HG03558 (cell line): ENCODE results near the gene S100A12.
"Not testable (repeated sequence)": the region's sequence is repeated elsewhere in the genome, so short reads cannot be mapped to it uniquely, and the experiment has no call there.

ENCODE experiments used
- ATAC-seq: cut with Tn5 transposase; IDR thresholded peaks from one replicate; pipeline ENCODE4 v1.9.1; 2021; ENCODE audit warnings: moderate number of reproducible peaks; ENCODE audit not compliant: unreplicated experiment; ENCODE audit errors: extremely low read depth

Gene S100A12

GRCh38 chr1:153375511-153375910 lies at the start of gene S100A12:
S100A12 (minus strand) TSS chr1:153375621; CDS start chr1:153374592, 1,029 bp downstream.
- no peak for ATAC-seq

GRCh38 chr1:153422450-153423068 lies 47.1 kb upstream of the S100A12 start:
- no peak for ATAC-seq

- no peak for ATAC-seq
Observed at GRCh38 chr1:153420306-153420705, 44.9 kb upstream of the S100A12 start.

- not testable (repeated sequence) for ATAC-seq
Observed at GRCh38 chr1:153419436-153419793, 44.0 kb upstream of the S100A12 start.

- not testable (repeated sequence) for ATAC-seq
Observed at GRCh38 chr1:153418758-153419435, 43.5 kb upstream of the S100A12 start.

GRCh38 chr1:153417136-153417888 lies 41.9 kb upstream of the S100A12 start:
- no peak for ATAC-seq

- ATAC-seq: no peak
Observed at GRCh38 chr1:153415850-153416570, 40.6 kb upstream of the S100A12 start, which contains the start of gene S100A7A. S100A7A (plus strand) TSS chr1:153416520; CDS start chr1:153418083, 1,563 bp downstream.

- not testable (repeated sequence) for ATAC-seq
Observed at GRCh38 chr1:153413961-153414360, 38.5 kb upstream of the S100A12 start.

- ATAC-seq: not testable (repeated sequence)
Observed at GRCh38 chr1:153407274-153407673, 31.9 kb upstream of the S100A12 start.

GRCh38 chr1:153405825-153406599 lies 30.6 kb upstream of the S100A12 start:
- not testable (repeated sequence) for ATAC-seq

GRCh38 chr1:153404768-153405167 lies 29.3 kb upstream of the S100A12 start:
- ATAC-seq: no peak

- ATAC-seq: no peak
Observed at GRCh38 chr1:153404086-153404635, 28.7 kb upstream of the S100A12 start.

GRCh38 chr1:153403421-153404085 lies 28.1 kb upstream of the S100A12 start:
- ATAC-seq: no peak

GRCh38 chr1:153402226-153402625 lies 26.8 kb upstream of the S100A12 start:
- ATAC-seq: no peak

GRCh38 chr1:153401461-153401860 lies 26.0 kb upstream of the S100A12 start:
- no peak for ATAC-seq

- no peak for ATAC-seq
Observed at GRCh38 chr1:153400244-153400643, 24.8 kb upstream of the S100A12 start.

GRCh38 chr1:153399401-153400055 lies 24.1 kb upstream of the S100A12 start:
- no peak for ATAC-seq

- ATAC-seq: no peak
Observed at GRCh38 chr1:153397924-153398651, 22.7 kb upstream of the S100A12 start.
